ENCODE data around the gene LINGO1.
A peak's percentile ranks its signal among the peaks of the same experiment; 100 is the strongest.

Gene LINGO1

GRCh38 chr15:77595231-77595630 is 37.5 kb downstream of the LINGO1 start:
- no peak for DNase-seq (ENCODE audit: low spot score)

DNA sequence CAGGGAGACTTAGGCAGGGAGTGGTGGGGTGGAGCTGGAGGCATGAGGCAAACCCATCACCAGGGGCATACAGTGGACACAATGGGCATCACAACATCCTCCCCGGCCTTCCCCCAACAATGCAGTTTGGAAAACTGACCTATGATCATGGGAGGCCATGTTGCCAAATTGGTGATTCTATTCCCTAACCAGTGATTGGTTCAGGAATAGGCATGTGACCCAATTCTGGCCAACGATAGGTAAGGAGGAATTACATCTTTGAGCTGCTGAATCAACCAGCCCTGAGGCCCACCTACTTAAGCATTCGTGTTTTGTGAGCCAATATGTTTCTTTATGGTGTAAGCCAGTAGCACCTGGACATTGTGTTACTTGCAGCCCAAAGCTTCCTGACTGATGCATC is 40.0 kb downstream of the LINGO1 start:
- DNase-seq (ENCODE audit: low spot score): no peak

DNA sequence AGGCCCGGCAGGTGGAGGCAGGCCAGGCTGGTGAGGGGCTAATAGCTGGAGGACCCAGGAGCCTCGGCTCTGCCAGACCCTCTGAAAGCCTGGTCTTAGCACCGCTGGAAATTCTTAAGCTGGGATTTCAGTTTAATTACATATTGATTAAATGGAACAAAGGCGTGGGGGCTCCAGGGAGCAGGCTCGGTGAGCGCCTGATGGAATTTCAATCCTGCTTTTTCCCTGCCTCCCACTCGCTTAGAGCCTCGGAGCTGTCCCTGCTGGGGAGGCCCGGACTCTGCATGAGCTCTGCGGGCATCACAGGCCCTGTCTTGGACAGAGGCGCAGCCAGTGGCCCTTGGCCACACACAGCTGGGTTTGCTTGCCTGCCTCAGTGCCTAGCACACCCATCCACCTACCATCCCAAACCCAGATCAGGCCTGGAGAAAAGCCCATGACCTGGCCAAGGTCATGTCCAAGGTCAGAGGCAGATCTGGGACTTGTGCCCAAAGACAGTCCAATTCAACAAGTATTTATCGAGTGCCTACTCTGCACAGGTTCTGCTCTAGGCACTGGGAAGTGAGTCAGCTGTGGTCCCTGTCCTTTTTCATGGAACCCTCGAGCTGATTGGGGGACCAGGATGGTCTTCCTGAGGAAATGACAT is 40.6 kb downstream of the LINGO1 start:
- no peak for DNase-seq (ENCODE audit: low spot score)

GRCh38 chr15:77589839-77590238 is 42.9 kb downstream of the LINGO1 start:
- no peak for DNase-seq (ENCODE audit: low spot score)

DNA sequence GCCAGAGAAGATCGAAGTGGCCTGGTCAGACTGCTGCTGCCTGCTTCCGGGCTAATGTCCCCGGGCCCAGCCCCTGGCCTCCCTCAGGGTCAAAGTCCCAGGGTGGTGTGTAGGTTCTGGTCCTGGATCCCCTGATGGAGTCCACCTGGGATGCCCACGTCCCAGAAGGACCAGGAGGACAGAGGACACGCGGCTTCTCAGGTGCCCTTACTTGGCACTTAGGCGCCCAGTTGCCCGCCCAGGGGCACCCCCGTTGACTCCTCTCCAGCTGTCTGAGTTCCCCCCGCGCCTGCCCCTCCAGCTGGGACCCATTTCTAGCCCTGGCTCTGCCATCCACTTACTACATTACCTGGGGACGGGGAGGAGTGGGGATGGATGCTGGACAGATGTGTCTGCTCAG is 44.6 kb downstream of the LINGO1 start:
- DNase-seq (ENCODE audit: low spot score): no peak

DNA sequence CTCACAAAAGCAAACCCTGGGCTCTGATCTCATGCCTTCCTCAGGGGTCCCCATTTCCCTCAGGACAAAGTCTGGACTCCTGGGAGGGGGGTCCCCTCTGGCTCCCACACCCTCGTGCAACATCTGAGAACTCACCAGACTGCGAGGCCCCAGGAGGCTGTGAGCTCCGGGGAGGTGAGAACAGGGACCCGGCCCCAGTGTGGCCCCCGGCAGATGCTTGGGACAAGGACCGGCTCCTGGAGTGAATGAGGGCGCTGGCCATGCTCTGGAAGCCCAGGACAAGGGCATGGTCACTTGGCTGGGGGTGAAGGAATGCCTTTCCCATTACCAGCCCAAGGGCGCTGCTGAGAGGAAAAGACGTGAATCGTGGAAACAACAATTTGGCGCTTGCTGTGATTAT is 48.0 kb downstream of the LINGO1 start:
- no peak for DNase-seq (ENCODE audit: low spot score)

DNA sequence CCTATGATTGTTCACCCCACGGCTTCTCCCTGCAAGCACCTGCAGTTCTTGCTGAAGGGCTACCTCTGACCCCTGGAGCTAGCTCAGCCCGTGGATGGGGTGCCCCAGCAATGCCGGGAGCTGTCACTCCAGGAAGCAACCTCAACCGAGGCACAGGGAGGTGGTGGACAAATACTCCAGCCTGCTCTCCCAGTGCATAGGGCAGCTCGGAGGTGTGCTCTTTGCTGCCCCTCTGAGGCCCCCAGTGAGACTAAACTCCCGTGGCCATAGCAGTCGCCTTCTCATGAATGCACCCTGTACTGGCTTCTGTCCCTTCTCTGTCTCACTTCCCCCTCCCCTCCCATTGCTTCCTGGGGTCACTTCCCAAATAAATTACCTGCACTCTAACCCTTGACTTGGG is 48.5 kb downstream of the LINGO1 start:
- peak; percentile 74 for DNase-seq (ENCODE audit: low spot score)

DNA sequence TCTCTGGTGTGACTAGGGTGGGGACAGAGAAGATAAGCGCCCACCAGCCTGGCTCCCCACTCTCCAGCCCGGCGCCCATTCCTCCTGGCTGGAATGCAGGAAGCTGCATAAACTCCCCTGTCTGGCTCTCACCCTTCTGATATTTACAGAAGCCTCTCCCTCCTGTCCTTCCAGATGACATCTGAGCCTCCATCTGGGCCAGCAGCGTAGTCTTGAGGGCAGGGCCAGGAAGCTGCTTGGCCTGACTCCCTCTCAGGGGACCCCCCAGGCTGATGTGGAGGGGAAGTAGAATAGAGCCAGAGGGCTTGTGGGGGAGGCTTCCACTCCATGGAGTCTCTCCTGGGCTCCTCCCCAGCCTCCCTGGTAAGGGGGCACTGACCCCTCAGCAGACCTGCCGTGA is 49.9 kb downstream of the LINGO1 start:
- no peak for DNase-seq (ENCODE audit: low spot score)

GRCh38 chr15:77581896-77582569 is 50.7 kb downstream of the LINGO1 start:
- DNase-seq (ENCODE audit: low spot score): no peak

- no peak for DNase-seq (ENCODE audit: low spot score)
Observed at GRCh38 chr15:77580996-77581682, 51.6 kb downstream of the LINGO1 start.

DNA sequence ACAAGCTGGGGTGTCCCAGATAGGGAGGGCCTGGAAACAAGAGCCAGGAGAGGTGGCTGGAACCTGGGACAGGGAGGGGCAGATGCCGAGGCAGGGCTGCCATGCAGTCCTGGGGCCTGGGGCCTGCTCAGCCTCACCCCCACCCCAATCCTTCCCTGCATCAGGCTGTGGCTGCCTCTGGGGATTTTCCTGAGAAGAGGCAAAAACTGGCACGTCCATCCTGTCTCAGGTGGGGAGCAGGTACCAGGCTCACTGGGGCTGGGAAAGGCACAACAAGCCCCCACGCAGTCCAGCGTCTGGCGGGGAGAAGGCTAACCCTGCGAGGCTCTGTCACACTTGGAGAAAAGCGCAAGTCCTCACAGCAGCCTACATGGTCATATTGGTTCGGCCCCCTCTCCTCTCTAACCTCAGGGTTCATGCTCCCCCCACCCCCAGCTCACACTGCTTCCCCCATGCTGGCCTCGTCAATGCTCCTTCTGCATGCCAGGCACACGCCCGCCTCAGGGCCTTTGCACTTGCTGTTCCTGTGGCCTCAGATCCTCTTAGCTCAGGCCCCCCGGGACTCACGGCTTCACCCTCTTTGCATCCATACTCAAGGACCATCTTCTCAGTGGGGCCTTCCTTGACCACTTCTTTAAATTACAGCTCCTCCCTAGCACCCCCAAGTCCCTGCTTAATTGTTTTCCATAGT is 53.1 kb downstream of the LINGO1 start:
- no peak for DNase-seq (ENCODE audit: low spot score)

DNA sequence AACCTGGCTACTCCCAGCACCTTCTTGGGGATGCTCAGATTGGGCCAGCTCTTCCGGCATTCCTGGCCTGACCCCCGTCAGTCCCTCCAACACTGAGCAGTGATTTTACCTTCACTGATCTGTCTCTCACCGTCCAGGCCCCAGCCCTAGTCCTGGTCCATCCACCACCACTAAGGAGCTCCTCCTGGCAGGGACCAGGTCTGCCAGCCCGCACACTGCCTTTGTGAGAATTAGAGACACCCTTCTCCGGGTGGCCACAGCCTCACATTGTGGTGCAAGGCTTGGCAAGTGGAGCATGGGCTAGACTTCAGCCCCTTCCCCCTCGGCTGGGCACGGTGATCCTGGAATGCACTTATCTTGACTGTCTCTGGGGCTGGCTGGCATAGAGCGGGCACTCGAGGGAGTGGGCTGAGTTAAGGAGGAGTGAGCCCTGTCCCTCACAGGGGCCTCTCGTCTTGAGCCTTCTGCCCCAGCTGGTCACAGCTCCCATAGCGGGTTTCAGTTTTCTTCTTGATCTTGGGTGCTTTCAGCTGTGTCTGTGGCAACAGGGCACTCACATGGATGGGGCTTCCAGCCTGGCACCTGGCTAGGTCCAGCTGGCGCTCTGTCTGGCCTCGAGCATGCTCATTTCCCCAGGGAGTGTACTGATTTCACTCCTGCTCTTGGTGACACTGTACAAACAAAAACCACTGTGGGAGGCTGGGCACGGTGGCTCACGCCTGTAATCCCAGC is 53.9 kb downstream of the LINGO1 start:
- DNase-seq (ENCODE audit: low spot score): no peak

GRCh38 chr15:77577366-77577950 is 55.3 kb downstream of the LINGO1 start:
- no peak for DNase-seq (ENCODE audit: low spot score)

DNA sequence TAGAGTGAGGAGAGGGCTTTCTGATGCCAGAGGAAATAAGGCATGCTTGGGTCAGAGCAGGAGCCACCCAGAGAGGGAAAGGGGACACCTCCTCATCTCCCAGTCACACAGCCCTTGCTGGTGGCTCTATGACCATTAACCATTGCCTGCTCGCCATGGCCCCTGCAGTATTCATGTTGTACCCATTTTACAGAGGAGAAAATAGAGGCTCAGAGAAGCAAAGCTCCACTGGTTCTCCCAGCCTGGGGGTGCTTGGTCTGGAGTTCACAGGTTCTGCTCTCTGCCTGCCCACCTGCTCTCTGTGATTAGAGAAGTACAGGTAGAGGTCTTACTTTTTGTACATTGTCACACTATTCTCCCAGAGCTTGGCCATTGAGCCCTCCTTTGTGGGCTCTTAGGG is 56.2 kb downstream of the LINGO1 start:
- DNase-seq (ENCODE audit: low spot score): no peak

DNA sequence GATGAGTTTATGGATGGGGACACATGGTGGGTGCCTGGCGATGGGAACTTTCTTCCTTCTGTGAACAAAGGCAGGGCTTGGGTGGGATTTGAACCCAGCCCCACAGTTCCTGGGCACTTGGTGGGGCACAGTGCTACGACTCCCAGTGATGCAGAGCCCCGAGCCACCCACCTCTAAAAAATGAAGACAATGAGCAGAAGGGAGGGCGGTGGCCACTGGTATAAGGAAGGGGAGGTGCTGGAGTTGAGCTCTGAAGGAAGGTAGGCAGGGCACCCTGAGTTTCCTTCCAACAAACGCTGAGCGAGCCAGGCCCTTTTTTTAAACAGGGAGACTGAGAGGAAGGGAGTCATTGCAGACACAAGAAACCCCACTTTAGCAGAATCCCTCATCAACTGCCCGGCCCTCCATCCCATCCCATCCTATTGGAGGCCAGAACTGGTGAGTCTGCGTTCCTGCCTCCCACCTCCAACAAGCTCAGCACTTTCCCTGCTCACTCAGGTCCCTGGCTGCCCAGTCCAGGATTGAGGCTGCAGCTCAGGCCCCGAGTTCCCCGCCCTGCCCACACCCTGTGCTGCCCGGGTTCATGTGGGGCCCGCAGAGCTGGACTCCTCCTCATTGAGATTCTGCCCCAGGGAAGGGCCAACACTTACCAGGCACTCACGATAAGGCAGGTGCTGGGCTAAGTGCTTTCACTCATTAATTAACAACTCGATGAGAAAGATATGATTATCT is 57.3 kb downstream of the LINGO1 start:
- DNase-seq (ENCODE audit: low spot score): no peak

GRCh38 chr15:77574521-77575202 is 58.0 kb downstream of the LINGO1 start:
- no peak for DNase-seq (ENCODE audit: low spot score)

- no peak for DNase-seq (ENCODE audit: low spot score)
Observed at GRCh38 chr15:77573802-77574201, 58.9 kb downstream of the LINGO1 start.

DNA sequence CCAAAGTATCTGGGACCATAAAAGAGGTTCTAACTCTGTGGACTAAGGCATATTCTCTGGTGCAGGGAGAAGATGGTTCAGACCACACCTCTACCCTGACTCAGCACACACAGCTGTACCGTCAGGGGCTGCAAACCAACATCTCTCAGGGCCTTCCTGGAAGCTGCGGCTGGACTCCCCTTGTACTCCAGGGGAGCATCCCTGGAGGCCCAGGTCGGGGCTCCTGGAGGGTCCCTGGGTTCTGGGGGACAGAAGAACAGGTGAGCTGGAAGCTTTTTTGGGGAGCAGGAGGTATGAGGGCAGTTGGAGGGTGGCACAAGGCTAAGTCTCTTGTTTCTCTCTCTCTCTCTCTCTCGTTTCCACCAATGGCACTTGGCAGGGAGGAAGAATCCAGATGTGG is 60.5 kb downstream of the LINGO1 start:
- DNase-seq (ENCODE audit: low spot score): no peak

DNA sequence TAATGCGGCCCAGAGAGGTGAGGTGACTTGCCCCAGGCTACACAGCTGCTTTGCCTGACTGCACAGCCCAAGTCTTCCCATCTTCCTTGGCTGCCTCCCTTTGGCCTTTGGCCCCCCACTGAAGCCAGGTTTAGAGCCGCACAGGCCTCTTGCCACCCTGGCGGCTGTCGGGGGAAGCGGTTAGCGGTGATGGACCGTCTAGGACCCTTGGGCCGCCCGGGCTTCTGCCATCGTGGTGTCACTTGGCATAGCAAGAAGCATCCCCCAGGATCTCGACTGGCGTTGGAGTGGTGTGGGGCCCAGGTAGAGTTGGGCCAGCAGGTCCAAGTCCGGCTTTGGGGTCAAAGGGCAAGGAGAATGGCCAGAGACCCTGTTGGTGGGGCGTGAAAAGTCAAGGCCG is 61.0 kb downstream of the LINGO1 start:
- DNase-seq (ENCODE audit: low spot score): no peak

GRCh38 chr15:77571181-77571580 is 61.5 kb downstream of the LINGO1 start:
- DNase-seq (ENCODE audit: low spot score): no peak

DNA sequence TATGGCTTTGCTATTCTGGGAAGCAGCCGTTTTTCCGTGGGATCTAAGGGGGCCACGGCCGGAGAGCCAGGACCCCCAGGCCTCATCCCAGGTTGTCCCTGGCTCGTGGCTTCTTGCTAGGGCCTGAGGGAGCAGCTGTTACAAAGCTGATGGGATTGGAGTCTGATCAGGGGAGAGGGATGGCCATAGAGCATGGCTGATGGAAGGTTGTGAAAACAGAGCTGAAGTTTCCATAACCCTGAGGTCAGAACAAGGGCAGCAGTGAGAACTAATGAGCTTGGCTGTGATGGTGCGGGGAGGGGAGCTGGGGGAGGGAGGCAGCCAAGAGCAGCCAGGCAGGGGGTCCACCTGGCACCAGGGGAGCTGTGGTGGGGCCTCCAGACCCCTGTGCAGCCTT is 63.0 kb downstream of the LINGO1 start:
- DNase-seq (ENCODE audit: low spot score): no peak

All from iPS-NIHi11 (cell line).